Endothelial cell of hepatic sinusoid (primary cell): ENCODE measurements around the gene GRIN3B.

Experiments used
- in situ Hi-C: cut with HindIII; loops from 2 replicates; pipeline ENCODE4 v1.10.0; 2017; ENCODE audit warnings: low sequenced_read_pairs

The GRIN3B gene

GRCh38 chr19:1006711-1007398, 6.6 kb downstream of the GRIN3B start:
- in situ Hi-C loops, result no loop called here

- in situ Hi-C loops, result no loop called here
These were observed 7.4 kb downstream of the GRIN3B start for GRCh38 chr19:1007399-1008251.

- in situ Hi-C loops, result no loop called here
These were observed 8.2 kb downstream of the GRIN3B start for GRCh38 chr19:1008268-1009040.

- in situ Hi-C loops, result no loop called here
These were observed 9.1 kb downstream of the GRIN3B start for GRCh38 chr19:1009041-1009980.

- in situ Hi-C loops, result no loop called here
These were observed 9.8 kb downstream of the GRIN3B start for GRCh38 chr19:1009981-1010538.

- in situ Hi-C loops, result no loop called here
These were observed 10.6 kb downstream of the GRIN3B start for GRCh38 chr19:1010586-1011510.

GRCh38 chr19:1011831-1012333, 11.7 kb downstream of the GRIN3B start:
- in situ Hi-C loops, result no loop called here

GRCh38 chr19:1012334-1012733, 12.1 kb downstream of the GRIN3B start:
- in situ Hi-C loops, result no loop called here

GRCh38 chr19:1013218-1013617, 13.0 kb downstream of the GRIN3B start:
- in situ Hi-C loops, result no loop called here

GRCh38 chr19:1014161-1015060, 14.2 kb downstream of the GRIN3B start:
- in situ Hi-C loops, result no loop called here

- in situ Hi-C loops, result no loop called here
These were observed 15.0 kb downstream of the GRIN3B start for GRCh38 chr19:1015061-1015781.

- in situ Hi-C loops, result no loop called here
These were observed 15.8 kb downstream of the GRIN3B start for GRCh38 chr19:1015782-1016646.

GRCh38 chr19:1016647-1017114, 16.5 kb downstream of the GRIN3B start:
- in situ Hi-C loops, result no loop called here

GRCh38 chr19:1017115-1017905, 17.1 kb downstream of the GRIN3B start:
- in situ Hi-C loops, result no loop called here

- in situ Hi-C loops, result no loop called here
These were observed 17.7 kb downstream of the GRIN3B start for GRCh38 chr19:1017906-1018305.
